WTC11 (cell line): ENCODE results near the gene ZNF629.

Experiments used
- CREB1 ChIP-seq: sonication (generic); formaldehyde crosslinking; IDR thresholded peaks from 2 replicates; pipeline ENCODE4 v1.8.0; 2023; ENCODE audit warnings: mild to moderate bottlenecking, missing genetic modification reagents
- CTCF ChIP-seq: fragments of 200-600 bp; IDR thresholded peaks from 2 replicates; pipeline ENCODE4 v1.8.0; 2022; ENCODE audit warnings: antibody characterized with exemption
- ELF4 ChIP-seq: sonication (generic); formaldehyde crosslinking; IDR thresholded peaks from 2 replicates; pipeline ENCODE4 v1.8.1; 2022; ENCODE audit warnings: low read depth, mild to moderate bottlenecking, moderate library complexity, missing genetic modification reagents
- GABPB1 ChIP-seq: sonication (generic); formaldehyde crosslinking; IDR thresholded peaks from 2 replicates; pipeline ENCODE4 v1.8.1; 2023; ENCODE audit warnings: mild to moderate bottlenecking, missing genetic modification reagents
- JUN ChIP-seq: sonication (generic); formaldehyde crosslinking; IDR thresholded peaks from 2 replicates; pipeline ENCODE4 v1.8.0; 2023; ENCODE audit warnings: mild to moderate bottlenecking, missing genetic modification reagents
- NR1H2 ChIP-seq: sonication (generic); formaldehyde crosslinking; IDR thresholded peaks from 2 replicates; pipeline ENCODE4 v1.9.0; 2021; ENCODE audit warnings: mild to moderate bottlenecking, moderate library complexity, missing genetic modification reagents
- SMAD4 ChIP-seq: sonication (generic); formaldehyde crosslinking; IDR thresholded peaks from 2 replicates; pipeline ENCODE4 v1.8.0; 2022; ENCODE audit warnings: mild to moderate bottlenecking, missing genetic modification reagents
- ZNF138 ChIP-seq: sonication (generic); formaldehyde crosslinking; conservative IDR thresholded peaks from 2 replicates; pipeline ENCODE4 v1.8.1; 2022; ENCODE audit warnings: mild to moderate bottlenecking, moderate library complexity, missing genetic modification reagents
- ZNF263 ChIP-seq: sonication (generic); formaldehyde crosslinking; IDR thresholded peaks from 2 replicates; pipeline ENCODE4 v1.8.1; 2022; ENCODE audit warnings: low read depth, mild to moderate bottlenecking, moderate library complexity, missing genetic modification reagents
- ZNF317 ChIP-seq: sonication (generic); formaldehyde crosslinking; IDR thresholded peaks from 2 replicates; pipeline ENCODE4 v1.8.1; 2023; ENCODE audit warnings: low read depth, mild to moderate bottlenecking, moderate library complexity, missing genetic modification reagents, borderline replicate concordance
- TF ChIP-seq, protein P1 (sequence below): sonication (generic); formaldehyde crosslinking; IDR thresholded peaks from 2 replicates; pipeline ENCODE4 v1.8.0; 2022; ENCODE audit warnings: mild to moderate bottlenecking, missing genetic modification reagents
- TF ChIP-seq, protein P2 (sequence below): sonication (generic); formaldehyde crosslinking; IDR thresholded peaks from 2 replicates; pipeline ENCODE4 v1.8.1; 2022; ENCODE audit warnings: mild to moderate bottlenecking, missing genetic modification reagents, moderate library complexity, borderline replicate concordance

- TF ChIP-seq, protein P1, sequence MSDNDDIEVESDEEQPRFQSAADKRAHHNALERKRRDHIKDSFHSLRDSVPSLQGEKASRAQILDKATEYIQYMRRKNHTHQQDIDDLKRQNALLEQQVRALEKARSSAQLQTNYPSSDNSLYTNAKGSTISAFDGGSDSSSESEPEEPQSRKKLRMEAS: no peak
- TF ChIP-seq ZNF263 (CRISPR knock-in tag) (no peak), CTCF (no peak), ZNF138 (CRISPR knock-in tag) (no peak), SMAD4 (CRISPR knock-in tag) (no peak), NR1H2 (CRISPR knock-in tag) (no peak), JUN (CRISPR knock-in tag) (no peak), CREB1 (CRISPR knock-in tag) (no peak), ZNF317 (CRISPR knock-in tag) (no peak), GABPB1 (CRISPR knock-in tag) (no peak), ELF4 (CRISPR knock-in tag) (no peak)
- TF ChIP-seq, protein P2, sequence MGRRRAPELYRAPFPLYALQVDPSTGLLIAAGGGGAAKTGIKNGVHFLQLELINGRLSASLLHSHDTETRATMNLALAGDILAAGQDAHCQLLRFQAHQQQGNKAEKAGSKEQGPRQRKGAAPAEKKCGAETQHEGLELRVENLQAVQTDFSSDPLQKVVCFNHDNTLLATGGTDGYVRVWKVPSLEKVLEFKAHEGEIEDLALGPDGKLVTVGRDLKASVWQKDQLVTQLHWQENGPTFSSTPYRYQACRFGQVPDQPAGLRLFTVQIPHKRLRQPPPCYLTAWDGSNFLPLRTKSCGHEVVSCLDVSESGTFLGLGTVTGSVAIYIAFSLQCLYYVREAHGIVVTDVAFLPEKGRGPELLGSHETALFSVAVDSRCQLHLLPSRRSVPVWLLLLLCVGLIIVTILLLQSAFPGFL: no peak
Observed at GRCh38 chr16:30802936-30803335, 15.9 kb upstream of the ZNF629 start.
